Testis (tissue), 3 donors: ENCODE measurements around the gene SLC44A5. TPM values are rescaled to one million over a fixed set of nuclear protein-coding genes. Genes with fewer than 3 reads are reported as not detected.

Experiments
- DNase-seq: peaks from one replicate; pipeline ENCODE4 v3.0.0-alpha.2; 2019
- H3K27ac ChIP-seq, 2 donors: fragments of 200-600 bp; sonication (generic); one replicate each; pipeline ENCODE4 v1.5.1; 2019
- H3K27me3 ChIP-seq: fragments of 200-600 bp; sonication (generic); one replicate; pipeline ENCODE4 v1.5.1; 2019
- H3K36me3 ChIP-seq: fragments of 200-600 bp; sonication (generic); one replicate; pipeline ENCODE4 v1.5.1; 2017; ENCODE audit warnings: low read depth; ENCODE audit errors: missing control alignments
- H3K4me1 ChIP-seq: fragments of 200-600 bp; sonication (generic); one replicate; pipeline ENCODE4 v1.5.1; 2019
- H3K4me3 ChIP-seq, 2 donors: fragments of 200-600 bp; sonication (generic); one replicate each; pipeline ENCODE4 v1.5.1; 2017 to 2019
- H3K9me3 ChIP-seq: fragments of 200-600 bp; sonication (generic); one replicate; pipeline ENCODE4 v1.5.1; 2017
- POLR2A ChIP-seq: fragments of 450-650 bp; IDR thresholded peaks from one replicate; pipeline ENCODE4 v1.6.1; 2017; ENCODE audit warnings: antibody characterized with exemption, mild to moderate bottlenecking, moderate library complexity
- WGBS, 2 donors: methylation state at CpG; one replicate each; pipeline ENCODE4 v1.1.5; 2018; 5-methylcytosine and 5-hydroxymethylcytosine counted together
- intact Hi-C: fragments of 100-400 bp; cut with DNase I; formaldehyde crosslinking; loops from one replicate; pipeline ENCODE4 v1.15.1; 2023; ENCODE audit warnings: low total_unique reads
- polyA plus RNA-seq: library from polyadenylated mRNA; stranded (reverse); fragments of 350-450 nt; fragmentation: Illumina TruSeq; extraction: RNeasy Lipid Tissue Mini Kit (QIAGEN cat#74804); gene quantifications from one replicate; pipeline ENCODE4 v1.2.3, GENCODE V29; 2014; ENCODE audit warnings: low read depth, low replicate concordance; ENCODE audit not compliant: insufficient read depth
- total RNA-seq, 2 donors: library from RNA; depleted of rRNA; stranded (reverse); fragments of >200 nt; gene quantifications; one replicate each; pipeline ENCODE4 v1.2.3, GENCODE V29; 2016
- TF ChIP-seq, protein P1 (sequence below), 3 experiments: fragments of 450-650 bp in 2 of 3; fragments of 200-600 bp in 1 of 3; sonication (generic) in 1 of 3; IDR thresholded peaks; one replicate each; pipeline ENCODE4 v1.5.1; 2016 to 2019; ENCODE audit warnings: antibody characterized with exemption in 3 of 3, mild to moderate bottlenecking in 2 of 3, moderate library complexity in 1 of 3

SLC44A5 gene
- total and polyA plus RNA-seq, 3 donors from 2014 or later, result 4.9 to 10.6 (median 4.9) TPM

DNA sequence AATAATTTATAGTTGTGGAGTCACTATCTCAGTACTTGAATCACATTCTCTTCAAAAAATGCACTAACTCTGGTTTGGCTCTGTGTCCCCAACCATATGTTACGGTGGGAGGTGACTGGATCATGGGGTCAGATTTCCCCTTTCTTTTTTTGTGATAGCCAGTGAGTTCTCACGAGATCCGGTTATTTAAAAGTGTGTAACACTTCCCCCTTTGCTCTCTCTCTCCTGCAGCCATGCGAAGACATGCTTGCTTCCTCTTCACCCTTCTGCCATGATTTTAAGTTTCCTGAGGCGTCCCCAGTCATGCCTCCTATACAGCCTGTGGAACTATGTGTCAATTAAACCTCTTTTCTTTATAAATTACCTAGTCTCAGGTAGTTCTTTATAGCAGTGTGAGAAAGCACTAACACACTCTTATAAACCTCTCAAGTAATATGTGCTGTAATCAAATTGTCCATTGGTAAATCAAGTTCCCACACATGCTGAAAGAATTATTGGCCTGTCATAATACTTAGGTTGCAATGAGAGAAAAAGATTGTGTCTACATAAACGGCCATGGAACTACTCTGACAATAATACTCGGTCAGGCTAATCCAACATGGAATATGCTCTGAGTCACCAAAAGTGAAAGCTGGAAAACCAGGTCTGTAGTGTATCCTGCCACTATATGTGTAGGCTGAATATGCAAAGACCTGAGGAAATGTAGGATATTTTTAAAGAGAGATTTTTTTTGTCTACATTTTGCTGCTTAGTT, 107.5 kb downstream of the SLC44A5 start:
- H3K4me1 ChIP-seq, result no peaks in the 10 kb centered on the region

DNA sequence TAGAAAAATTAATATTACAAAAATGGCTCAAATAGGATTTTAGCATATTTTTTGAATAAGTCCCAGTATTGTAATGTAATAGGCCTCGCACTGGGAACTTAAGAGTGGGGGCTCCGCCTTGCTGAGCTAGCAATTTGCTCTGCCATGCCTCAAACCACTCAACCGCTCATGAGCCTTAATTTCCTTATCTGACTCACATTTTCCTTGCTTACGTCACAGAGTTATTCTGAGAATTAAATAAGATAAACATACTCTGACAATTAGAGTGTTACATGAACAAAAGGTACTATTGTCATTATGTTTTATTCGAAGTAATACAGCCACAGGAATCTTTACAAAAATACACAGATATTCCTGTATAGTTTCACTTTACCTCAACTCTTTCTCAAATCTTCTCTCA, 108.1 kb downstream of the SLC44A5 start:
- 78 to 80% methylated on average over 5 of the region's 5 CpGs for WGBS, 2 donors
- H3K4me1 ChIP-seq, result no peaks in the 10 kb centered on the region
- H3K9me3 ChIP-seq, result no peaks in the 10 kb centered on the region
- DNase-seq, result no peak
- intact Hi-C loops, result no loop called here
- H3K27ac ChIP-seq, result no peak overlapping the region
- H3K4me3 ChIP-seq, result no peak overlapping the region
- TF ChIP-seq POLR2A, result no peak
- TF ChIP-seq, protein P1, sequence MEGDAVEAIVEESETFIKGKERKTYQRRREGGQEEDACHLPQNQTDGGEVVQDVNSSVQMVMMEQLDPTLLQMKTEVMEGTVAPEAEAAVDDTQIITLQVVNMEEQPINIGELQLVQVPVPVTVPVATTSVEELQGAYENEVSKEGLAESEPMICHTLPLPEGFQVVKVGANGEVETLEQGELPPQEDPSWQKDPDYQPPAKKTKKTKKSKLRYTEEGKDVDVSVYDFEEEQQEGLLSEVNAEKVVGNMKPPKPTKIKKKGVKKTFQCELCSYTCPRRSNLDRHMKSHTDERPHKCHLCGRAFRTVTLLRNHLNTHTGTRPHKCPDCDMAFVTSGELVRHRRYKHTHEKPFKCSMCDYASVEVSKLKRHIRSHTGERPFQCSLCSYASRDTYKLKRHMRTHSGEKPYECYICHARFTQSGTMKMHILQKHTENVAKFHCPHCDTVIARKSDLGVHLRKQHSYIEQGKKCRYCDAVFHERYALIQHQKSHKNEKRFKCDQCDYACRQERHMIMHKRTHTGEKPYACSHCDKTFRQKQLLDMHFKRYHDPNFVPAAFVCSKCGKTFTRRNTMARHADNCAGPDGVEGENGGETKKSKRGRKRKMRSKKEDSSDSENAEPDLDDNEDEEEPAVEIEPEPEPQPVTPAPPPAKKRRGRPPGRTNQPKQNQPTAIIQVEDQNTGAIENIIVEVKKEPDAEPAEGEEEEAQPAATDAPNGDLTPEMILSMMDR (IDR thresholded peaks at IDR 0.05), result no peak
- no peaks in the 10 kb centered on the region for H3K36me3 ChIP-seq
- H3K27me3 ChIP-seq, result no peaks in the 10 kb centered on the region

More for the DNA sequence above, 107.5 kb downstream of the SLC44A5 start:
- H3K36me3 ChIP-seq, result no peaks in the 10 kb centered on the region
- H3K9me3 ChIP-seq, result no peaks in the 10 kb centered on the region
- 75 to 79% methylated on average over 7 of the region's 7 CpGs for WGBS, 2 donors
- intact Hi-C loops, result no loop called here
- no peak for TF ChIP-seq POLR2A
- TF ChIP-seq, protein P1 (IDR thresholded peaks at IDR 0.05), result no peak
- H3K27ac ChIP-seq, result no peak overlapping the region
- no peak for DNase-seq
- H3K4me3 ChIP-seq, result no peak overlapping the region
- H3K27me3 ChIP-seq, result no peaks in the 10 kb centered on the region

DNA sequence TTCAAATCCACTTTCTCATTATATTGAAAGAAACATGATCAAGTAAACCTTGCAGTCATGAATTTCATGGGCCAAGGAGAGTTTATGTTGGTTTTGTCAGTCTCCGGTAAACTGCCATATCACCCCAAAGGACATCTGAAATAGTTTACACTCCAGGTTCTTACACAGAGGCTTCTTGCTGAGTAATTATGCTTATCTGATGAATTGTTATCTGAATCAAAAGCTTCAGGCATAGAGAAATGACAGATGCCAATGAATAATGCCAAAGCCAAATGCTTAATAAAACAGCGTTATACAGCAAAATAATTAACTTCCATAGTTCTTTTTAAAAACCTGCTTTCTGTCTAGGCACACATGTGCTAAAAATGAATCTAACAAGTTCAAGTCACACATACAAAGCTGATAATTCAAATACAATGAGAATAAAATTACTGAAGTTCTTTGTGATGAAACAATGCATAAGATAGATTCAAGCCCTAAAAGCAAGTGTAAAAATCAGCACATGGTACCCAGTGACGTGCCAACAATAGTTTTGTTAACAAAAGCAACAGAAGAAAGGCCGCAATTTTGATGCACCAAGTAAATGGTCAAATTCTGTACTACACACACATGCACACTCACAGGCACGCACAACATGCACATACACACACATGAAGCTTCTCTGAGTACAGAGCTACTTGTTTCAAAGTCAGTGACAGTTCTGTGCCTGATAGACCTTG, 109.2 kb downstream of the SLC44A5 start:
- intact Hi-C loops, result no loop called here
- Histone ChIP-seq H3K27me3 (no peaks in the 10 kb centered on the region), H3K9me3 (no peaks in the 10 kb centered on the region), H3K27ac (no peak overlapping the region), H3K4me3 (no peak overlapping the region), H3K36me3 (no peaks in the 10 kb centered on the region), H3K4me1 (no peaks in the 10 kb centered on the region)
- WGBS, 2 donors, result 76 to 79% methylated on average over 5 of the region's 5 CpGs
- TF ChIP-seq POLR2A, result no peak
- TF ChIP-seq, protein P1 (IDR thresholded peaks at IDR 0.05), result no peak
- no peak for DNase-seq

DNA sequence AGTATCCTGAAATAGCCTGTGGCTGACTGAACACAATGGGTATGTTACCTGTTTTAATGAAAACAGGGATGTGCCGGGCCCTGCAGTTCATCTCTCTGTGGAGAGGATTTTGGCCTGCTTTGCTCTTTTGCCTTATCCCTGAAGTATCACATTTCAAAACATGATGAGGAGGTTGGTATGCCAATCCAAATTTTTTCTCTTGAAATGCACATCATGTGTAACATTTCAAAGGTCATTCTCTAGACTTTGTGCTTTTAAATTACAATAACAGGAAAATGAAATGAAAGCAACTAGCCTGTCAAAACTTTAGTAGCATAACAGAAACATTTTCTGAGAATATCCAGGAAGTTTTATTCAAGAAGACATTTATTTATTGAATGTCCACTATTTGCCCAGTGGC, 118.9 kb downstream of the SLC44A5 start:
- intact Hi-C loops, result no loop called here
- Histone ChIP-seq H3K27ac (no peak overlapping the region), H3K4me1 (no peaks in the 10 kb centered on the region), H3K36me3 (no peaks in the 10 kb centered on the region), H3K27me3 (no peaks in the 10 kb centered on the region), H3K9me3 (no peaks in the 10 kb centered on the region), H3K4me3 (no peak overlapping the region)
- WGBS, 2 donors, result 36 to 37% methylated on average over 1 of the region's 1 CpG
- DNase-seq, result no peak
- no peak for TF ChIP-seq POLR2A
- TF ChIP-seq, protein P1 (IDR thresholded peaks at IDR 0.05), result no peak
